ENCODE results near the gene SLC41A3.
"Not testable (repeated sequence)": the region's sequence is repeated elsewhere in the genome, so short reads cannot be mapped to it uniquely, and the experiment has no call there.

SLC41A3 gene

DNA sequence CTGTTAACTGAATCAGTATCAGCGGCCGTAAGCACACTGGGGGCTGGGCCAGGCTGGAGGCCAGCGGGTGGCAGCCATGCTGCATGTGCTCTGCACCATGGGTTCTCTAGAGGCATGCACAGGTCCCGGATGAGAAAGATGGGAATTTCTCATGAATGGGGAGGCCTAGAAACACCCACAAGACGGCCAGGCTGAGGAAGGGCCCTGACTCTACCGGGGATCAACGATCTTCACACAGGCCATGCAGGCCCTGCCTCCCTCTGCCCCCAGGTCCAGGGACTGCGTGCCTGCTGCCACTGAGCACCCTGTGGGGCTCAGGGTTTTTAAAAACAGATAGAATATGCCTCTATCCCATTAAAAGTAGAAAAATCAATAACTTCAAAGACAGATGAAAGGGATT is 32.7 kb downstream of the SLC41A3 start:
- no peak for DNase-seq

DNA sequence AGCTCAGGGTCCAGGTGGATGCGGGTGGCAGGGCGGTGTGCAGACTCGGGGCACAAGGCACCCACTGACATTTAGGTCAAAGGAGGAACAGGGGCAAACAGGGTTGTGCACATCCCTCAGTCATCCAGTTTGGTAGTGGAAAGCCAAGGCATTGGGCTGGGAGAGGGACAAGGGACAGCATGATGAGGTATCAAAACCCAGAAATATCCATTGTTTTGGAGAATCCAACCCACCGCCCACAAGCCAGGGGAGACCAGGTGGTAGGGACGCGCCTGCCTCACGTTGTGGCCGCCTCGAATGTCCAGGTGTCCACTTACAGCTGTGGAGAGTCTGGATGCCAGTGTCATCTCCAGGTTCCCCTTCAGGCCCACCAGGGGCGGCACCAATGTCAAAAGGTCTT is 33.3 kb downstream of the SLC41A3 start:
- DNase-seq = no peak

DNA sequence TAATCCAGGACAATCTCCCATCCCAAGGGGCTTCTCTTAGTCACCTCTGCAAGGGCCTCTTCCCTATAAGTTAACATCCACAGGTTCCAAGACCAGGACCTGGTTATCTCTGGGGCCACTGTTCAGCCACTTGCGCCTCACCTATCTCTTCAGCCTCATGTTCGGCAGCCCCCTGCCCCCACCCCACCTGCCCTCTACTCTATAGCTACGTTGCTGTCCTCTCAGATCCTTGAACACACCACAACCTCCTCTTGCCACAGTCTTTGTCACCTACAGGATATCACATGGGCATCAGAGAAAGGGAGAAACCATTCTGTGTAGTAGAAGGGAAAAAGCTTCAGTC is 33.9 kb downstream of the SLC41A3 start:
- DNase-seq = no peak

DNA sequence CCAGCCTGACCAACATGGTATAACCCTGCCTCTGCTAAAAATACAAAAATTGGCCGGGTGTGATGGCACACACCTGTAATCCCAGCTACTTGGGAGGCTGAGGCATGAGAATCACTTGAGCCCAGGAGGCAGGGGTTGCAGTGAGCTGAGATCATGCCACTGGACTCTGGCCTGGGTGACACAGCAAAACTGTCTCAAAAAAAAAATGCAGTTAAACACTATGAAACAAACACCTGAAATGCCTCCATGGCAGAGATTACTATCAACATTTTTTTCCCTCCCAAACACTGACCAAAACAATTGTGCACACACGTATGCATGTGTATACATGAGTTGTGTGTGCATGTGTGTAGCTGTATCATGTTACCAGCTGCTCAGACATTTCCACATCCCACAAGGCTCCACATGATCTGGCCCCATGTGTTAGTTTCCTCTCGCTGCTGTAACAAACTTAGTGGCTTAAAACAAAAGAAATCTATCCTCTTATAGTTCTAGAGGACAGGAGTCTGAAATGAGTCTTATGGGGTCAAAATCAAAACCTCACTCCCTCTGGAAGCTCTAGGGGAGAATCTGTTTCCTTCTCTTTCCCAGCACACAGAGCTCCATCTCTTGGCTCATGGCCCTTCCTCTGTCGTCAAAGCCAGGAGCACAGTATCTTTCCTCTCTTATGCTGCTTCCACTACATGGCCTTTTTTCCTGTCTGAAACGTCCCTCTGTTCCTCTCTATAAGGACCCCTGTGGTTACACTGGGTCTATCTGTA is 34.5 kb downstream of the SLC41A3 start:
- no peak for DNase-seq

DNA sequence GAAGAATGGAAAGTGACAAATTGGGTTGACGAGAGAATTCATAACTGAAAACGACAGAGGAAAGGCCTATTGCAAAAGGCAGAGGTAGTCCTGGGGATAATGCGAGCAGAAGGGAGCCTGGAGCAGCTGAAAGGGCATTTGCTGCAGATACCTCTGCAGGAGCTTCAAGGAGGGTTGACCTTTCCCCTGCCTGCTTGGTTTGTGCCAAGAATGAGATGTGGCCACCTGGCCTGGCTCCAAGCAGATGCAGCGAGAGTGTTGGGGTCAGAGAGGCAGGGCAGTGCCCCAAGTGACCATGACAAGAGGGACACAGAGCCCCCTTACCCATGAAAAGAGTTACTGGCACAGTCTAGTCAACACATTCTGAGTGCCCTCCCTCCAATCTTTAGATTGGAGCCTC is 43.5 kb downstream of the SLC41A3 start:
- DNase-seq = no peak

DNA sequence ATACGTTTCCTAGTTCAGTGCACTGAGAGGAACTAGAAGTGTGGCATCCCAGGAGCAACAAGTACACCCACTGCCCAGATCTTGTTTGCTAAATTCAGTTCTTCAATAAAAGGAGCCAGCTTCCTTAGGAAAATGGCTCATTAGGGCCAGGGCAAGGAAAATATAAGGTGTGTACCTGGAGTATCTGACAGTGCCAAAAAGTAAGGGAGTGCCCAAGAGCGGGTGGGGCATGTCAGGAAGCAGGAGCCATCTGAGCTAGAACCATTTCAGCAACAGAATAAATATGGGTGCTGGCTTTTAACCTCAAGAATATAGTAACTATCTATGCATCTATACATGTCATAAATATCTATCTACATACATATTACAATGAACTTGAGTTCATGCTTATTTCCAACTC is 44.1 kb downstream of the SLC41A3 start:
- no peak for DNase-seq

DNA sequence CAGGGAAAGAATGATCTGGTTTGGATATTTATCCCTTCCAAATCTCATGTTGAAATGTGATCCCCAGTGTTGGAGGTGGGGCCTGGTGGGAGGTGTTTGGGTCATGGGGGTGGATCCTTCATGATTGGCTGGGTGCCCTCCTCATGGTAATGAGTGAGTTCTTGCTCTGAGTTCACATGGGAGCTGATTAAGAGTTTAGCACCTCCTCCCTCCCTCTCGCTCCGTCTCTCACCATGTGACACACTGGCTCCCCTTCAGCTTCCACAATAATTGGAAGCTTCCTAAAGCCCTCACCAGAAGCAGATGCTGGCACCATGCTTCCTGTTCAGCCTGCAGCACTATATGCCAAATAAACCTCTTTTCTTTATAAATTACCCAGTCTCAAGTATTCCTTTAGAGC is 45.1 kb downstream of the SLC41A3 start:
- DNase-seq = not testable (repeated sequence)

DNA sequence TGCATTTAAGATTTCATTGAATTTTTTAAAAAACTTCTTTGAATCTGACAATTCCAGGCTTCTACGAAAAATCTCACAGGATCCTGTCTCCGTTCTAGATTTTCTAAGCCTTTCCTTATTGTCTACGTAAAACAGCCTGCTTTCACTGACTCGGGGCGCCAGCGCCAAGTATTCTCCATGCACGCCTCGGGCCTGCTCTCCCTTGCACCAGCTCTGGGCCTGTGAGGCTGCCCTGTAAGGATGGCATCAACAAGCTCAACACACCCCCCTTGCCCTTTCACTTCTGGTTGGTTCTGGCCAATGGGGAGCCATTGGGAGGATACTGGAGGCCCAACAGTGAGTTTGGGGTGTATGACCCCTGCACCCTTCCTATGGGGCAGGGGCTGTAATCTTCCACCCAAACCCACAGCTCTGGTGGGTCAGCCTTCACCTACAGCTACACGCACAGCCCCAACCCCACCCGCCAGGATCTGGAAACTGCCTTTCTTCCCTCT is 47.8 kb downstream of the SLC41A3 start:
- no peak for DNase-seq

DNA sequence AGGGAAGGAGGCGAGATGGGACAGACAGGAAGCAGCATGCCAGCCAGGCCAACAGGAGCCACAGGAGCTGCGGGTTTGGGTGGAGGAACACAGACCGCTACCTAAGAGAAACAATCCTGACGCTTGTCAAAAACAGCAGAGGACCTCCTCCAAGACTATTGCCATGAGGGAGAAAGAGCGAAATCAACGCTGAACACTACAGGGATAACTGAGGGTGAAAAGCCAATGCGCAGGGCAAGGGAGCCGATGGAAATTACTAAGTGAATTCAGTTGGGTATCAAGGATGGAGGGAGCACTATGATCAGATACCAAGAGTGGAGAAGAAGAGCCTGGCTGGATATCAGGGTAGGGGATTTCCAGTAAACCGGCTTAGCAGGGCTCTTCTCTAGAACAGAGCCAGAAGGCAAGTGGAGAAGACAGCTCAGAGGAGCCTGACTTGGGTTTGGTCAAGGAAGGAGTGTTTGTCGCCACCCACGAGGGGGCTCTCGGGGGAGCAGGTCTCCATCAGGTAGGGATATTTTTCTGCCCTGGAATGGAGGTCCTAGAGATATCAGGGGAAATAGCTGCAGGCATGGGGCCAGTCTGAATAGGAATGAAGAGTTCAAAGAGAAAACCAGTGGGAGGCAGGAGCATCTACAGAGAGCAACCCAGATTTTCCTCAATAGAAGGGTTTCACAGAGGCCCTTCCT is 48.4 kb downstream of the SLC41A3 start:
- no peak for DNase-seq

DNA sequence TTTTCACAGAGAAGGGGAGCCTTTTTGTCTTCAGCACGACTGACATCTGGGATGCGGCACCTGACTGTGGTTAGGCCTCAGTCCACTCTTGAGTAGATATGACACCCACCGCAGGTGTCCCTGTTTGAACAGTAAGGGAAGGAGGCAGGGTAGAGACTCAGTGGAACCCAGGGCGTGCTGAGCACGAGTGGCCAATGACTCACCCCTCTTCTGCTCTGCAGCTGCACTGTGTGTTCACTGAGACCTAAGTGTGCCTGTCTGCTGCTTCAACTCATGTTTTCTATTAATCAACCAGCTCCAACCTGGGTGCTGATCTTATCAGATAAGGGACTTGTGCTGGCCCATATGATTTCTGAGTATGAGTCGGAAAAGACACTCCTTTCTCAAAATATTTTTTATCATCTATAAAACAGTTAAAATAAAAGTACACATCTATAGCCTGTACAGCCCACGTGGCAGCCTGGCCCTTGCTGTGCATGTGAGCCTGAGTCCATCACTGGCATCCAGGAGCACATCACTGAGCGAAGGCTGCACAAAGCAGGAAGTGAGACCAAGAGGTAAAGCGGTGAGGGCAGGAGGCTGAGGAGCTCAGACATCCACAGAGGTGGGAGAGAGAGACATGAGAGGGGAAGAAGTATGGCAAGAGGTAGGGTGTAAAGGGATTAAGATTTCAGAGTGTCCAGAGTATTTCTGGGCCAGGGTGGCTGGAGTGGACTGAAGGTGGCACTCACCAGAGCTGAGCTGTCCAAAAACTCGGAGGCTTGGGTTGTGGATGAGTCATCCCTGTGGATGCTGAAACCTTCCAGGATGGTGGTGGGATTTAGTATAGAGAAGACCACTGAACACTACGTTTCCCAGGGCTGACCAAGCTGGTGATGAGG is 49.2 kb downstream of the SLC41A3 start:
- DNase-seq = peak; percentile 56

DNA sequence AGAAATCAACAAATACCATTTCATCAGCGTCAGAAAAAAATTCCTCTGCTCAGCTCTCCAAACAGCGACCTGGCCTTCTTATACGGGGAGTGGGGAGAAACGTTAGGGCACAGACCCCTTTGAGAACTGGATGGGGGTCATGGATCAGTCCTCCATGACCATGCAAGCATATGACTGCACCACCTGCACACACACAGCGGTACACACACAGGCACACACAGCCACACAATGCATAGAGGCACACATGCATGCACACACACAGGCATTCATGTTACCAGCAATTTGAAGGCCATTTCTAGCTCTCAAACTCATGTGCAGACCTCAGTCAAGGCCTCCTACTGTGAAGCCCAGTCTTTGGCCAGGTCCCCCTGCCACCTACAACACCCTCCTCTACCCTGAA is 50.2 kb downstream of the SLC41A3 start:
- no peak for DNase-seq

DNA sequence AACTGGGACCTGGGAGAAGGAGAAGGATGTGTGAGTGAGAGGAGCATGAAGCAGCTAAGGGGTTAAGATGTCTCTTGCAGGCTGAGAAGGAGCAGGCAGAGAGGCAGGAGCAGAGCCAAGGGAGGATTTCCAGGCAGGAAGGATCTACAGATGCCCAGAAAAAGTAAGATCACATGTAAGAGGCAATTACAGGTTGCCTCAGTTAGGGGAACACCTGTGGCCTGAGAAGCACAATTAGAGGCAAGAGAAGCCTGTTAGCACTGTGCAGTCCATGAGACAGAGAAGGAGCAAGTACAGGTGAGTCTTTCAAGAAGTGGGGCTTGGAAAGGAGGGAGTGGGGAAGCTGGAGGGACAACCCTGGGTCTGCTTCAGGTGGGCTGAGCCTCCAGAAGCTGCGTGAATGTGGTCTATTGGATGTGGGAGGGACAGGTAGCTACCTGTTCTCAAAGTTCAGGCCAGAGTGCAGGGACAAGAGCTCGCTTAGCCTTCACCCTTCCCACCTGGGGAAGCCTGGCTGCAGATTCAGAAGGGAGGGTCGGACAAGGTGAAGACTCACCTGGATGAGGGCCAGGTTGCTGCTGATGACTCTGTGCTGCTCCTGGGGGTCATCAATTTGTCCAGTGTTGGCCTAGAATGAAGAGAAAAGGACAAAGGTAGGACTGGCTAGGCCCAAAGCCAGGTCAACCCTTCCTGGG is 50.7 kb downstream of the SLC41A3 start:
- no peak for DNase-seq

DNA sequence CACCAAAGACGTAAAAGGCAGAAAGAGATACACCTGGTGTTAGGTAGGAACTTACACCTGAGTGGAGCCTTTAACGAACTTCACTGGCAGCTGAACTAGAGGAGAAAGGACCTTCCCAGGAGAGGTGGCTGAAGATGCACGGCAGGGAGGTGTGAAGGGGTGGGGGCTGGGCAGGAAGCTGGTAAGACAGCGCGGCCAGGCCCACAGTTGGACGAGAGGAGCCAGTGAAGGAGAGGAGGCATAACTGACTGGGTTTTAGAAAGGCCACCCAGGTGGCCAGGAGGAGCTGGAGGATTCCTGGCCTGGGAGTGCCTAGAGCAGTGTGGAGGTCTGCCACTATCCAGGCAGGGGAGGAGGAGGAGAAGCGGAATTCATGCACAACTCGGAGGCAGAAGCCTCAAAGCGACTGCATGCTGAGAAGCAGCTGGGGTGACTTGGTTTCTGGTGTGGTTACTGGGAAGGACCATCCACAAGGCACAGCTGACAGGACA is 51.9 kb downstream of the SLC41A3 start:
- no peak for DNase-seq

DNA sequence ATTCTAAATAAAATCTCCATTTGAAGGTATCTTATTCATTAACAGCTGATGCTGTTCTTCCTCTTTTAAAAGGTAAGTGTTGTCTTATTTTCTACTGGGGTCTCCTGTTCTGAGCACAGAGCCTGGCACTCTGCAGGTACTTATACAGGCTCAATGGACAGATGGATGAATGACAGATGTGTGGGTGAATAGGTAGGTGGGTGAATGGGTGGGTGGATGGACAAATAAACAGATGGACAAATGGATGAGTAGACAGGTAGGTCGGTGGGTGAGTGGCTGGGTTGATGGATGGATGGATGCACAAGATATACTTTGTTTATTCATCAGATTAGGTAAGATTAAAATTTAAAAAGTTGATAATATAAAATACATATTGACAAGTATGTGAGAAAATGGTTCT is 53.5 kb downstream of the SLC41A3 start:
- no peak for DNase-seq

DNA sequence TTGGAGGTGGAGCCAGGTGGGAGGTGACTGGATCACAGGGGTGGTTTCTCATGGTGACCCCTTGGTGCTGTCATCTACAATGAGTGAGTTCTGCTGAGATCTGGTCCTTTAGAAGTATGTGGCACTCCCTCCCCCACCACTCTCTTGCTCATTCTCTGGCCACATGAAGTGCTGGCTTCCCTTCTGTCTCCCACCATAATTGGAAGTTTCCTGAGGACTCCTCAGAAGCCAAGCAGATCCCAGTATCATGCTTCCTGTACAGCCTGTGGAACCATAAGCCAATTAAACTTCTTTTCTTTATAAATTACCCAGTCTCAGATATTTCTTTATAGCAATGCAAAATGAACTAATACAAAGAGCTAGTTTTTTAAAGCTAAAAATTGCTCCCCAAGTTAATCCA is 54.7 kb downstream of the SLC41A3 start:
- DNase-seq = no peak

DNA sequence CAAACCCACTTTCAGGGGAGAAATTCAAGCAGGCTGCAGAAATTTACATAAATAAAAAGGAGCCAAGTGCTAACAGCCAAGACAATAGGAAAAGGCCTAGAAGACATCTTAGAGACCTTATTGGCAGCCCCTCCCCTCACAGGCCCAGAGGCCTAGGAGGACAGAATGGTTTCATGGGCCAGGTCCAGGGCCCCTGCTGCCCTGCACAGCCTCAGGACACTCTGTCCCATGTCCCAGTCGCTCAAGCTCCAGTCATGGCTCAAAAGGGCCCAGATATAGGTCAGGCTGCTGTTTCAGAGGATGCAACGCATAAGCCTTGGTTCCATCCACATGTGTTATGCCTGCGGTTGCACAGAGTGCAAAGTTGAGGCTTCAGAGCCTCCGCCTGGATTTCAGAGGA is 55.8 kb downstream of the SLC41A3 start:
- DNase-seq = no peak

DNA sequence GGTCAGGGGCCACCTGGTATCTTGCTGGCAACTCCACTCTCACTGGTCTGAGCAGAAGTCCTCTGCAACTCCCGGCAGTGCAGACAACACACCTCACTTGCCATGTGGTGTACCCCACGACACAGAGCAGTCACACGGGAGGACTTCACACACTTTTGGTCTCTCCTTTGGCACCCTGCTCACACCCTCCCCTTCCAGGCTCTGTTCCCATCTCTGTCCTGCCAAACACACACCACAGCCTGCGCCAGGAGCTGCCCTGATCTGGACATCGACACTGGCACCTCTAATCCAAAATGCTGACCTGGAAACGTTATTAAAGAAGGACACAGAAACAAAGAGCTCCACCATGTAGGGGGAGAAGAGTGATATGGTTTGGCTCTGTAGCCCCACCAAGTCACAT is 57.2 kb downstream of the SLC41A3 start:
- DNase-seq = no peak

DNA sequence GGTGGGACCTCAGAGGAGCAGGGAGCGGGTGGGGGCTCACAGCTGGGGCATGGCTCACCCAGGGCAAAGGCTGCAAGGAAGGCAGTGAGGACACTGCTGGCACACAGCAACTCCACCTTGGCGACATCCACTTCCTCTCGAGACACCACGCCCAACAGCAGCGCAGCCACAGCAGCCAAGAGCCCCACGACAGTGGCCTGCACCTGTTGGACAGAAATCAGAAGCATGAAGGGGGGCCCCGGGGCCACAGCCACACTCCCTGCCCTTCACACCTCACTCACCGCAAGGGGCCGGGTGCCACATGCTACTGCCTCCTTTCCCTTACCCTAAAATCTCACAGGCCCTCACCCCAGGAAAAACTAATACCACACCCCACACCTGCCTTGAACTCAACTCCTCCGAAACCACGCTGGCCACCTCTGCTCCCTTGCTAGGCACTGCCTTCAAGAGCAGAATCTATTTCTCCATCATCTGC is 57.6 kb downstream of the SLC41A3 start:
- DNase-seq = no peak

DNA sequence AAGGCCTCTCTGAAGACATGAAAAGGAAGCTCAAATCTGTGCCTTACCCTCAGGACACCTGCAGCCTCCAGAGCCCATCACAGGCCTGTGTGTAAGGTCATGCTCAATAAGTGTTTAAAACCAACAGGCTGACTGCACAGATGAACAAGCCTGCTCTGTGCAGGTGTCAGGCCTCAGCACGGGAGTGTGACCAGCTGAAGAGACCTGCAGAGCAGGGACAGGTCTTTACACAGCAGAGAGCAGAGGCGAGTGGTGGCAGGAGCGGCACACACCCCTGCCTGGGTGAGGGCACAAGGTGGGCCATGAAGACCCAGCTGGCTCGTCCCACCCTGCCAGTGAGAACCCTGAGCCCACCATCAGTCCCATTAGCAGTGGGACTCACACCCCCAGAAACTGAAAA is 58.1 kb downstream of the SLC41A3 start:
- DNase-seq = no peak

DNA sequence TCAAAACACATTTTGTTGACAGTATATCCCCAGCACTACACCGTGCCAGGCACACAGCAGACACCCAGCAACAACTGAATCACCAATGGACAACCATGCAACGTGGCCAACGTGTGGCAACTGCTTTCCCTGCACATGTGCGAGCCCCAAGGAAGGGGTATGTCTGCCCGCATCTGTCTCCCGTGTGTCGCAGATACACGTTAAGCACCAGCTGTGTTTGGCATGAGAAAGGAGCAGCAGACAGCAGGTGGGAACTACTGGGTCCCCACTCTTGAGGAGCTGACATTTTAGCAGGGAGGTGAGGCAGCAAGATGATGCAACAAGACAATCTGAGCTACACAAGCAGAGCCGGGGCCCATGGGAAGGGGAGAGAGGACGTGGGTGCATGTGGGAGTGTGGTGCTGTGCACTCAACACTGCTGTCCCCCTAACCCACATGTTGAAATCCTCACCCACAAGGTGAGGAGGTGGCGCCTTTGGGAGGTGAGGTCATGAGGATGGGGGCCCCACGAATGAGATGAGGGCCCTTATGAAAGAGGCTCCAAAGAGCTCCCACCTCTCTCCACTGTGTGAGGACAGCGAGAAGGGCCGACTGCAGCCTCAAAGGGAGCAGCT is 58.7 kb downstream of the SLC41A3 start:
- no peak for DNase-seq

DNA sequence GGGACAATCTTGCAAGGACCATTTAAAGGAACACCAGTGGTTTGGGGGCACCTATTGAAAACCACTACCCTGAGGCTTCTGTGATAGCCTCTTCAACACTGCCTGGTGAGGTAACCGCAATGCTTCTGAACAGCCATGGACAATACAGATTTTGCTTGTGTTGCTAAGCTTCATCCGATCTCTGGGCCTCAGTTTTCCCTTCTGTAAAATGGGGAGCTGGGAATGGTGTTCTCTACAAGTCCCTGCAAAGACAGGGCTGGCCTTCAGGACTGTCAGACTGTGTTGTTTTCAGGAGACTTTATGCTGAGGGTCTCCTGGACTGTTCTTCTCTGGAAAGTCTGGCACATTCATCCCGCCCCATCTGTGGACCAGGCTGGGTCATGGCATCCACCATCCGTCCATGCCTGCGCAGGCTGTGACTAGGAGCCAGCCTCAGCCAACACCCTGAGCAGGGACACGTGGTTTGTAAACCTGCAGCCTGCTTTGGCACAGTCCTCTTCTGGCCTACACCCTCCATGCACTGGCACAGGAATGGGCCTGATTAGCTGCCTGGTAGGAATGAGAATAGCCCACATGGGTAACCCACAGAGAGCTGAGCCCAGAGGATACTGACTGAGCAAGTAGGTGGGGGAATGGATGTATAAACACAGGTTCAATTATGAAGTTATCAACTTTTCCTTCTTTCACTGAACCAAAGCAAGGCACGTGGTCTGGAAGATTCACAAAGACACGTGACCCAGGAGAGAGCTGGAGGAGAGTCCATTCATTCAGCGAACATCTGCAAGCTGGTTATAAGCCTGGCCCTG is 59.7 kb downstream of the SLC41A3 start:
- no peak for DNase-seq
